SW480 (cell line): ENCODE data around the gene CD207.
A peak's percentile ranks its signal among the peaks of the same experiment; 100 is the strongest.
"Not testable (repeated sequence)": the region's sequence is repeated elsewhere in the genome, so short reads cannot be mapped to it uniquely, and the experiment has no call there.

ENCODE experiments used
- DNase-seq: peaks from one replicate; pipeline ENCODE4 v3.0.0-alpha.2; 2016; ENCODE audit warnings: low spot score

Gene CD207

DNA sequence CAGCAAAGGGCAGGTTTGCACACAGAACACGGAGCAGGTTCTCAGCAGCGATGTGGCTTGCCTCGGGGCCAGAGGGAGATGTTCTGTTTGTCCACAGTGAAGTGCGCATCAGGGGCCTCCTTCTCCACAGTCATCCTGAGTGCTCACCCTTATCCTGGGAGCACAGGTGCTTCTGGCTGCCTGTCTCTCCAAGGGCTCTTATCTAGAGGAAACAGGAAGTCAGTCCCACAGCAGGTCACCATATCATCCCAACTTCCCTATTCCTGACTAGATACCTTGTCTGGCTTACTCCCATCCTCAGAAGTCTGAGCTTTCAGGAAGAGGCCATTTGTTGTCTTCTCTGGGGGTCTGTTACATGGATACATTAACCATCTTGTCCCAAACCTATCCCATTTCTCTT lies at the start of gene CD207:
Gene CD207 (minus strand): TSS at position 174 of the 400 bp plus-strand sequence. CDS start 40 bp downstream, at position 134.
- DNase-seq = no peak

DNA sequence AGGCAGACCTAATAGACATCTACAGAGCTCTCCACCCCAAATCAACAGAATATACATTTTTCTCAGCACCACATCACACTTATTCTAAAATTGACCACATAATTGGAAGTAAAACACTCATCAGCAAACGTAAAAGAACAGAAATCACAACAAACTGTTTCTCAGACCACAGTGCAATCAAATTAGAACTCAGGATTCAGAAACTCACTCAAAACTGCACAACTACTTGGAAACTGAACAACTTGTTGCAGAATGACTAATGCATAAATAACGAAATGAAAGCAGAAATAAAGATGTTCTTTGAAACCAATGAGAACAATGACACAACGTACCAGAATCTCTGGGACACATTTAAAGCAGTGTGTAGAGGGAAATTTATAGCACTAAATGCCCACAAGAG lies 42.9 kb upstream of the CD207 start:
- DNase-seq = not testable (repeated sequence)

DNA sequence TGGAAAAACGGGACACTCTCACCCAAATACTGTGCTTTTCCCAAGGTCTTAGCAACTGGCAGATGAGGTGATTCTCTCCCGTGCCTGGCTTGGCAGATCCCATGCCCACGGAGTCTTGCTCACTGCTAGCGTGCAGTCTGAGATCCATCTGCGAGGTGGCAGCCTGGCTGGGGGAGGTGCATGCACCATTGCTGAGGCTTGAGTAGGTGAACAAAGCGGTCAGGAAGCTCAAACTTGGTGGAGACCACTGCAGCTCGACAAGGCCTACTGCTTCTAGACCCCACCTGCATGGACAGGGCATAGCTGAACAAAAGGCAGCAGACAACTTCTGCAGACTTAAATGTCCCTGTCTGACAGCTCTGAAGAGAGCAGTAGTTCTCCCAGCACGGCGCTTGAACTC lies 40.5 kb upstream of the CD207 start:
- DNase-seq = not testable (repeated sequence)

DNA sequence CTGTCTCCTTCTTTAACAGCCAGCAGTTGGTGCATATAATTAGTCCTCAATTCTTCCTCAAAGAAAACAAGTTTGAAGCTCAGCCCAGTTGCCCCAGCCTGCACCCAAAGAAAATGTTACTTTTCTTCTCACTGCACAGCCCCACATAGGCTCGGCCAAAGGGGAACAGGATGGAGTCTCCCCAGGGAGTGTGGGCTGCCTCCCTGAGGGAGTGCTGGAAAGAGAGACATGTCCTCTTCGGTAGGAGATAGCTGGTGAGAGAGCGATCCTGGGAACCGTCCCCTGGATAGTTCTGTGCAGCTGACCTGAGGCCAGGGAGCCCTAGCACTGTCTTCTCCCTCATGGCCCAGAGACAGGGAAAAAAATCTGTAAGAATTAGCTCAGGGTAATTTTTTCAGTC lies 37.9 kb upstream of the CD207 start:
- no peak for DNase-seq

DNA sequence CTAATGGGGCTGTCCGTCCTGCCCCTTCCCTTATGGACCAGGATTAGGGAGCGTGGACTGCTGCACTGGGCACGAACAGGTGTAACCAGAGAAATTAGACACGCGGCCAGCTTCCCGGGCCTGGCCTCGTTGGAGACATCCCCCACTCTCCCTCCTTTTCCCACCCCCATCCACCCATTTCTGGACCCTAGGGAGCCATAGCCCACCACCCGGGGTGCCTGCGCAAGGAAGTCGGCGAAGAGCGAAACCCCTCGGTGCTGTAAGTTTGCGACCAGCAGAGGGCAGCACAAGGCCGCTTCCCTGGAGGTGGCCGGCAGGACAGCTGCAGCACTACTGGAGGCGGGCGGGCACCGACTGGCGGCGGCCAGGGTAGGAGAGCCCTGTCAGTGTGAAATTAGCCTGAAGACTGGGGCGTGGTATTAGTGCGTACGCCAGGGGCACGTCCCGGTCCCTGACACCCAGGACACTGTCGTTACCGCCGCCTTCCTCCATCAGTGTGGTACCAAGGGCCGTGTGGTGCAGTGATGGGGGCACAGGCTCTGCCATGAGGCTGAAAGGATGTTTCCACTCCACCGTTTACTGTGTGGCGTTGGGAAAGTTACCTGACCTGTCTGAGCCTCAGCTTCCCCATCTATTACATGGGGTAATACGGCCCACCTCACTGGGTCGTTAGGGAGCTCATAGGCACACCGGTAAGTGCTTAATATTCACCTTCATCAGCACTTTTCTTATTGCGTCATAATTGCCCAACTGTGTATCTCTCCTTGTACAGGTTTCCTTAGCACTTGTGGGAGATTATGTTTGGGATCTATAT lies 36.0 kb upstream of the CD207 start:
- peak; percentile 85 for DNase-seq

DNA sequence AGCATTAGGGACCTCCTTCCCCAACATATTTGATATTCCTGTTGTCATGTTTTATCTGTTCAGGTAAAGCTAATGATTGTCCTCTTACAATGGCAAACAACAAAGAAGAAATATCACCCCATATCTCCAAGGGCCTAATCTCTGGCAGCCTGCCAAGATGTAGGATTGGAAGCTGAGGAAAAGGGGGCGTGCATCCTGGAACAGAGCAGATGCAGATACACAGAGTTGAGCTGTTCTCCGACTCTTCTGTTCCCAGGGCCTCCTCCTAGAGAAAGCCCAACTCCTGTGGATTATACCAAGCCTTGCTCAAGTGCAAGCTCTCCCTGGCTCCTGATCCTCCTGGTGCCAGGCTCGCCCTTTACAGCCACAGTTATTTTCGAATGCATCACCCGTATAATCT lies 35.2 kb upstream of the CD207 start:
- DNase-seq = no peak

DNA sequence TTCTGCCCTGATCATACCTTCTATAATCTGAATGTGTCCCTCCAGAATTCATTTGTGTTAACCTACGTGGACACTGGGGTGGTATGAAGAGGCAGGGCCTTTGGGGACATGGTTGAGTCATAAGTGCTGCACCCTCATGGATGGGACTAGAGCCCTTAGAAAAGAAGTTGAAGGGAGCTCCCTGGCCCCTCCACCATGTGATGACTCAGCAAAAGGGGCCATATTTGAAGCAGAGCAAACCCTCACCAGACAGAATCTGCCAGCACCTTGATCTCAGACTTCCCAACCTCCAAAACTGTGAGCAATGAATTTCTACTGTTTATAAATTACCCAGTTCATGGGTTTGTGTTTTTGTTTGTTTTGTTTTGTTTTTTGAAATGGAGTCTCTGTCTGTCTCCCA lies 33.4 kb upstream of the CD207 start:
- no peak for DNase-seq

DNA sequence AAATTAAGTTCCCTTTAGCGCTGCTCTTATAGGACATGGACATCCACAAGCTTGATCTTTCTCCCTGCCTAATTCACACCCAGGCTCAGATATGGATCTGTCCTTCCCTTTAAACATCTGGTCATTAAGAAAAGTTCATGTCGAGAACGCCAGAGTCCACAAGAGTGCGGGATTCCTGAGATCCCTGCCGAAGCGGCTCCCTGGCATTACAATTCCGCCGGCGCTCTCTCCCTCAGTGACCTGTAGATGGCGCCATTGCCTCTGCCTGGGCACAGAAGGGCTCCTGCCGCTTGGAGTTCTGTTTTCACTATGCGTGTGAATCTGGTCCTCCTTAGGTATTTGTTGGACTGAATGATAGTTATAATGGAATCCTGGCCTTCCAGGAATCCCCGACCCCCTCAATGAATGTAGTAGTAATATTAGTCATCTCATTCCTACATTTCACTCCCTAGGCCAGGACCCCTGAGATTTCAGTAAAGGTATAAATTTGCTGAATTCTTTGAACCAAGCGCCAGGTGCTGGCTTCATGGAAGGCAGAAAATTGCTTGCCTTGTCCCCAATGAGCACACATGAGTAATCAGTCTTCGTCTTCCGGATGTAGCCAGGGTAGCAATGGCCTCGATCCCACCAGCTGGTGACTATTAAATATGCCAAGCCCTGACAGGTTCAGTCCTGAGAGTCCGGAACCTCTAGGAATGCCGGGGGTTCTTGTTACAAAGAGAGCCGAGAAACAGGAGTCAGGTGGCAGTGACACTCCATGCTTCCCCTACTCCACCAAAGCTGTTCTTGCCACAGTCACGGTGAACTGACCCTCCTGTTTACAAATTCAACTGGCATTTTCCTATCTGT lies 26.4 kb upstream of the CD207 start:
- peak; percentile 76 for DNase-seq

DNA sequence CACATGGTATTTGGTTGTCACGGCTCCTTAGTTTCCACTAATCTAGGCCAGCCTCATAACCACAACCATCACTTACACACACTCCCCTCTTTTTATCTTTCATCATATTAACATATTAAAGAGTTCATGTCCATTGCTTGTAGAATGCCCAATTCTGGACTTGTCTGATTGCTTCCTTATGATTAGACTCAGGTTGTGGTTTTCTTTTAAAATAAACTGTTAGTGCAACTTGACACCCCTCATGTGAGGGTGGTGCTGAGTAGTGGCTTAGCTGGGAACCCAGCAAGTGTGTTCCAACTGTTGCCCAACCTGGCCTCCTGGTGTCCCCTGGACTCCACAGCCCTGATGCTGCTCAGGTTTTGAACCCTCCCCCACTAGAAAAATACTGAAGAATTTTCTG lies 20.1 kb upstream of the CD207 start:
- peak; percentile 44 for DNase-seq

DNA sequence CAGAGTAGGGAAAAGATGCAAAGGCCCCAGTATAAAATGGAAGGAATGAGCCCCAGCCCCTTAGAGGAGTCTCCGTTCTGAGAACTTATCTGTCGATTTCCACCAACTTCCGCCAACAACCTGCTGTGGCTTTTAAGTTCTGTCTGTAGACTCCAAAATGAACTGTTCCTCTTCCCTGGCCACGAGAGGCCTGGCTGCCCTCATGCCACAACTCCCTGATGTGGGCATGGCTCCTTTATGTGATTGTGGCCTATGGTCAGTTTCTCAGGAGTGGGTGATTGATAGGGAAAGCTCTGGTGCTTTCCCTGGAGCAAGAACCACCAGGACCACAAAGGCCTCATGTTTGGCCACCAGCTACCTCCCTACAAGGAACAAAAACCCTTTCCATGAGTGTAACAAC lies 18.8 kb upstream of the CD207 start:
- DNase-seq = no peak

DNA sequence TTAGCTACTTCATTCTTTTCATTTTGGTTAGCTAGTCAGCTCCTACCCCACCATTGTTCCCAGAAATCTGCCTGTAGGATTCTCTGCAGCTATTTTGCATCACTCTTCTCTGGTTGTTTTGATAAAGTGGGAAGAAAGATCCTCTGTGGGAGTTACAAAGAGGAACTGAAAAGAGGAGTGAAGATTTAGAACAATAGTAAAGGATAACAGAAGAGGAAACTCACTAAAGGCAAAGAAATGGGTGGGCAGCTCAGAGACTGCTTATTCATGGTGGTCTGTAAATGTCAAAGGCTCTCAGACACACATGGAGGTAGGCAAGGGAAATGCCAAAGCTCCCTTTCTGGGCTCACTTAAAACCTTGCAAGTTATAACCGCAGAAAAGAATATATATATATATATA lies 17.2 kb upstream of the CD207 start:
- no peak for DNase-seq

DNA sequence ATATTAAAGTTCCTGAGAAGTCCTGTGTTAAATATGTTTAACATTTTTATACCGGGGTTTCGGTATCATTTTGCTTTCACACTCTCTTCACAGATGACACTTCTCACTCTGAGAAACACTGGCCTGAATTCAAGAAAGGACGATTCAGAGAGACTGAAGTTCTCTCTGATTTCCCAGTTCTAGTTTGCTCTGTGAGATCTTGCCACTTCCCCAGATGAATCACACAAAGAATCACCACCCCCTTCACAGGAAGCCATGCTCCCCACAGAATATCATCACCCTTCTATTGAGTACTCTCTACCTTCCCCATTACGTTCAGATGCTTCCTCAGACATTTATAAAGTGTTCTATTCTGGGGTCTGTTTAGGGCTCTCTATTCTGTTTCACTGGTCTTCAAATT lies 16.1 kb upstream of the CD207 start:
- no peak for DNase-seq

DNA sequence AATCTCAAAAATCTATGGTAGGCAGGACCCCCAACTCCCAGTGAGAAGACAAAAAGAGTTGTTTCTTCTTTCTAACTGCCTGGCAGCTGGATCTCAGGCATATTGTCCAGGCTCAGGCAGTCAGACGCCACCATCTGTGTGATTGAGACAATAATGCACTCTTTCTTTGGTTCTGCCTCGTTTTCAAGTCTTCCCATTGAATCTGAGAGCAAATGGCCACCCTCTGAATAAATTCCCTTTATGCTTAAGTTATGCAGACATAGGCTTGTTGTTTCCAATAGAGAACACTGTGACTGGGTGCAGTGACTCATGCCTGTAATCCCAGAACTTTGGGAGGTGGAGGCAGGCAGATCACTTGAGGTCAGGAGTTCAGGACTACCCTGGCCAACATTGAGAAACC lies 15.3 kb upstream of the CD207 start:
- no peak for DNase-seq

DNA sequence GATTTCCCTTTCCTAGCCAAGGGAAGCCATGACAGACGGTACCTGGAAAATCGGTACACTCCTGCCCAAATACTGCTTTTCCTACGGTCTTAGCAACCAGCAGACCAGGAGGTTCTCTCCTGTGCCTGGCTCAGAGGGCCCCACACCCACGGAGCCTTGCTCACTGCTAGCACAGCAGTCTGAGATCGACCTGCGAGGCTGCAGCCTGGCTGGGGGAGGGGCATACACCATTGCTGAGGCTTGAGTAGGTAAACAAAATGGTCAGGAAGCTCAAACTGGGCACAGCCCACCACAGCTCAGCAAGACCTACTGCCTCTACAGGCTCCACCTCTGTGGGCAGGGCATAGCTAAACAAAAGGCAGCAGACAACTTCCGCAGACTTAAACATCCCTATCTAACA lies 6.8 kb upstream of the CD207 start:
- DNase-seq = no peak

DNA sequence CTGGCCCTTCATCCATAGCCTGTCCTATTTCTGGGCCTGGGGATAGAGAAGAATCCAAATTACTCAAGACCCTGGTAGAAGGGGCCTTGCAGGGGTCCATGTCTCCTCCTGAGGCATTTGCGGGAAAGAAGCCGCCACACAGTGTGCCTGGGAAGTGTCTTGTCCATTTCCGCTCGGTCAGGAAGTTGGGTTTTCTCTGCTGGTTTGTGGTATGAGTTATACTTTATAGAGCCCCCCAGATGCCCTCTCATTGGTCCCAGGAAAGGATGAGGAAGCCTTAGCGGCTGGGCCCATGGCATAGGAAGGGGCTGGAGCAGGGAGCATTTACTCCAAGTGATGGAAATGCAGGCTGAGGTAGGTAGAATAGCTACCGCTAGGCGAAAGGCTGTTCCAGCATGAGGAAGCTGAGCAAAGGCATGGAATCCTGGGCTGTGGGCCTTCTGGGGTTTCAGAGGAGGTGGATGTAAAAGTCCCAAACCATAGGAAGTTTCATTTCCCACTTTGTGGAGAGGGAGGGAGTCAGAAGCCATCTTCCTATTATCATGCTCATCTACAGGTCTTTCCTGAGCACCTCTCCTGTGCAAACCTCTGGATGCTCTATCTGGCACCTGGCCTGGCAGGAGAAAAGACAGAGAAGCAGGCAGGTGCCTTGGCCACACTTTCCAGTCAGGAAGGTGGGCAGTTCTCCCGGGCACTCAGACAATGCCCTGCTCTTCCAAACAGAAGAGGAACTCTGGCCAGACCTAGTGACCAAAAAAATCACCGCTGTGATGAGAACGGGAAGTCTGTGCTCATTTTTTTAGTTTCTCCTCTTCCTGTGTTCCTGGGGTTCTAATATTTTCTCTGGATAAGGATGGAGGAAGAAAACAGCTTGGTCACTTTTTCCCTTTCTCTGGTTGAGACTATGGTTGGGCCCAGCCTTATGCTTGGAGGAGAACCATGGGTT lies 2.6 kb upstream of the CD207 start:
- DNase-seq = no peak

DNA sequence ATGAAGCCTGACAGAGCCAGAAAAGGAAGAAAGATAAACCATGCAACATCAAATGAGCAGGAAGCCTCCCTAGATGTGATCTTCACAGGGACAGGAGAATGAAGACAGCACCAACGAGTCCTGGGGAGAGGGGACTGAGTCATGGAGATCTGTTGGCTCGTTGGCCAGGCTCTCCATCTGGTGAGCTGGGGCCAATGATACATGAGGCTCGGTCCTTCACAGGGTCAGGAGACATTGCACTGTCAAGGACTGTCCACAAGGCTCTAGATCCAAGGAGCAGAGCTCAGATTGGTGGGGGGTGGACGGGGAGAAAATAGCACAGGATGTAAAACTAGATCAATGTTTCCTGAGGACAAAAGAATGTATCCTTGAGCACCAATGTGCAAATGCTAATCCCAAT lies 735 bp downstream of the CD207 start:
- no peak for DNase-seq

DNA sequence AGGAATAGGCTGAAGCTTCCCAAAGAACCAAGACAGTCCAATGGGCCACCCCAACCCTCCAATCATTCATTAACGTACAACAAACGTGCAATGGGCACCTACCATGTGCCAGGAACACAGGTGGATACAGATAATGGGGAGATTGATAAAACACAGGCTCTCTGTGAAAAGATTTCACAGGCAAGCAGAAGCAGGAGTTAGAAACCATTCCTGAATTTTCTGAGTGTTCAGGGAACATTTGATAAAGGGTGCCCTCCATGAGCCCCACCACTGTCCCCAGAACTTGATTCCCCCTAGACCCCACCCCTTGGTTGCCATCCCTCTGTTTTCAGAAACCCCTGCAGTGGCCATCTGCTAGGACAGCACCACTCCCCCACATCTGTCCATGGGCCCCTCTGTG lies 1.5 kb downstream of the CD207 start:
- no peak for DNase-seq

DNA sequence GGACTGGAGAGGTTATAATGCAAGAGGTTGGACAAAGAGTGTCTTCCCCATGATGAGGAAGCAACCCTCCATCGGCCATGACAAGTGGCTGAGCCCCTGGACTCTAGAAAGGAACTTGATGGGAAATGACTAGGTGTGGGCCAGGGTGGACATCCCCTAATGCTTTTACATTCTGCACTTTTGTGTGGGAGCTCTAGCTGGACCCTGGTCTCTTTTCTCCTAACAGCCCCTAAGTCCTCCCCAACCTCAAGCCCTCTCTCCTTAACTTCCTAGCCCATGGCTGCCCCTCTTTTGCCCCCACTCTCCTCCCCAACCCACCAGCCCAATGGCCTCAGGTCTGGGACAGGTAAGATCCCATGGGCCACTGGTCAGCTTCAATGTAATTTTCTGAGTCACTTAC lies 2.4 kb downstream of the CD207 start:
- DNase-seq = no peak

DNA sequence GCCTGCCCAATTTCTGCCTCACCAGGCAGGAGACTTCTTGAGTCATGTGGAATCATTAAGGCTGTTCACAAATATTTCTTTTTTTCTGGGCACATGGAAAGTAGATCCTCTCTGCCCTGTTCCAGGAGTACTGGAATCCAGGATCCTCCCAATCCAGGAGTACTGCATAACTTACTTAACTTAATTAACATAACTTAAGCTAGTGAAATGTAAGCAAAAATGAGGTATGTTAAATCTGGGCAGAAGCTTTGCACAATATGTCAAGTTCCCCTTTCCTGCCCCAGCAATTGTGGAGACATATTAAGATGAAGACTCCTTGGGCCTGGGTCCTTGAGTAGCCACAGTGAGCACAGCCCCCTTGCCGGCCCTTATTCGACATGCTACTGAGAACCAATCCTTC lies 3.2 kb downstream of the CD207 start:
- no peak for DNase-seq

DNA sequence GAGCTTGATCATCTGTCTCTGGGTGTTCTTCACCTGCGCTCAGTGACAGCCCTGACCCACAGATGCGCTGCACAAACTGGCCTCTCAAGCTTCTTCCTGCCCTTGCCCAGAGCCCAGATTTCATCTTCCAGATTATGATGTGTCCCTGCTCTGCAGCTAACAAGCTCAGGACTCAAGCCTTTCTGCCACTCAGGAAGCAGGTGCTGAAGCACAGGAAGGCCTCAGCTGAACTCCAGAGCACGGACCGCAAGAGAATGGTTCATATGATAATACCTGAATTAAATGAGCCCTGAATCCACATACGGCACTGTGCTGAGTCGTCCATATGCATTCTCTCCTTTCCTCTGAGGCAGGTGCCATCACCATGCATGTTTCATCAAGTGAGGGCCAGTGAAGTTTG lies 3.8 kb downstream of the CD207 start:
- no peak for DNase-seq

DNA sequence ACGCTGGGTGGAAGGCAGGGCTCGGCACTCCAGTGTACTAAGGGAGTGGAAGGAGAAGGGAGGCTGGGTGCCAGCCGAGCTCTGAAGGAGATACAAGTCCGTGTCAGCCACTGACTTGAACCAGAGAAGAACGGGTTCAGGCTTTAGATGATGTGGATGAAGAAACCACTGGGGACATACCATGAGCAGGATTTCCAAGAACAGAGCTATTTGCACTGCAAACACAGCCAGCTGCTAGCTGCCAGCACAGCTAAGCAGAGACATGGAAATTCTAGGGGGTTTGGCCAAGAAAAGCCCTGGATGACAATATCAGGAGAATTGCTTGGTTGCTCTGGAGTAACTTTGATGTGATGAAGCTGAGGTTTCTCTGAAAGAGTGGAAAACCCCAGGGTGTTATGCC lies 5.2 kb downstream of the CD207 start:
- no peak for DNase-seq

DNA sequence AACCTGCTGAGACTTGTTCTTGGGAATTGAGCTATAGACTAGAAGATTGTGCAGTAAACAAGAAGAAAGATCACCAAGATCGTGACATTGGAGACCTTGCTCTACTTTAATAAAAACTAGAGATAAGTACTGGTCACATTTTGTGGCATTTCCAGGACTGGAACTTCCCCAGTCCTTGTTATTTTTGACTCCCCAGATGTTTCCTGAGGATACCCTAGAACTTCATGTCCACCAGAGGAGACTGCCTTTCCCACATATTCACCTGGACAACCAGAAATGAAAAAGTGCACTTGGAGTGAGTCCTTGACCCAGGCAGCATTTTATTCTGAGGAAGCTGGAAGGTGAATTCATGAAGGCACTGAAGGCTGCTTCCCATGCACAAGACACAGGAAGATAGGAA lies 5.7 kb downstream of the CD207 start:
- DNase-seq = no peak
